ENCODE measurements around the gene BTBD7.

The BTBD7 gene

DNA sequence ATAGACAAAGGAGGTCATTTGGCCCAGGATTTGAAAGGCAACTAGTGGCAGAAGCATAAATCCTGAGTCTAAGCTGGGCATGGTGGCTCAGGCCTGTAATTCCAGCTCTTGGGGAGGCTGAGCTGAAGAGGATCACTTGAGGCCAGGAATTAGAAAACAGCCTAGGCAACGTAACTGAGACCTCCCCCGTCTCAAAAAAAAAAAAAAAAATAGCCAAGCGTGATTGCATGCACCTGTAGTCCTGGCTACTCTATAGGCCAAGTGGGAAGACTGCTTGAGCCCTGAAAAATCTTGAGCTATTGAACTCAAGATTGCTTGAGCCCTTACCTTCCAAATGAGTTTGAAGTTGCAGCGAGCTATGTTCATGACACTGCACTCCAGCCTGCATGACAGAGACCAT lies 133.8 kb downstream of the BTBD7 start:
- DNase-seq (ENCODE audit: low read depth), result no peak
- in situ Hi-C loops (cut with HindIII; ENCODE audit: low sequenced_read_pairs), result no loop called here
- no peak overlapping the region for H3K4me3 ChIP-seq (ENCODE audit: low read depth, low read length)
- TF ChIP-seq, protein P1, sequence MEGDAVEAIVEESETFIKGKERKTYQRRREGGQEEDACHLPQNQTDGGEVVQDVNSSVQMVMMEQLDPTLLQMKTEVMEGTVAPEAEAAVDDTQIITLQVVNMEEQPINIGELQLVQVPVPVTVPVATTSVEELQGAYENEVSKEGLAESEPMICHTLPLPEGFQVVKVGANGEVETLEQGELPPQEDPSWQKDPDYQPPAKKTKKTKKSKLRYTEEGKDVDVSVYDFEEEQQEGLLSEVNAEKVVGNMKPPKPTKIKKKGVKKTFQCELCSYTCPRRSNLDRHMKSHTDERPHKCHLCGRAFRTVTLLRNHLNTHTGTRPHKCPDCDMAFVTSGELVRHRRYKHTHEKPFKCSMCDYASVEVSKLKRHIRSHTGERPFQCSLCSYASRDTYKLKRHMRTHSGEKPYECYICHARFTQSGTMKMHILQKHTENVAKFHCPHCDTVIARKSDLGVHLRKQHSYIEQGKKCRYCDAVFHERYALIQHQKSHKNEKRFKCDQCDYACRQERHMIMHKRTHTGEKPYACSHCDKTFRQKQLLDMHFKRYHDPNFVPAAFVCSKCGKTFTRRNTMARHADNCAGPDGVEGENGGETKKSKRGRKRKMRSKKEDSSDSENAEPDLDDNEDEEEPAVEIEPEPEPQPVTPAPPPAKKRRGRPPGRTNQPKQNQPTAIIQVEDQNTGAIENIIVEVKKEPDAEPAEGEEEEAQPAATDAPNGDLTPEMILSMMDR (IDR thresholded peaks at IDR 0.05; ENCODE audit: low read depth, low read length, missing control alignments), result no peak

DNA sequence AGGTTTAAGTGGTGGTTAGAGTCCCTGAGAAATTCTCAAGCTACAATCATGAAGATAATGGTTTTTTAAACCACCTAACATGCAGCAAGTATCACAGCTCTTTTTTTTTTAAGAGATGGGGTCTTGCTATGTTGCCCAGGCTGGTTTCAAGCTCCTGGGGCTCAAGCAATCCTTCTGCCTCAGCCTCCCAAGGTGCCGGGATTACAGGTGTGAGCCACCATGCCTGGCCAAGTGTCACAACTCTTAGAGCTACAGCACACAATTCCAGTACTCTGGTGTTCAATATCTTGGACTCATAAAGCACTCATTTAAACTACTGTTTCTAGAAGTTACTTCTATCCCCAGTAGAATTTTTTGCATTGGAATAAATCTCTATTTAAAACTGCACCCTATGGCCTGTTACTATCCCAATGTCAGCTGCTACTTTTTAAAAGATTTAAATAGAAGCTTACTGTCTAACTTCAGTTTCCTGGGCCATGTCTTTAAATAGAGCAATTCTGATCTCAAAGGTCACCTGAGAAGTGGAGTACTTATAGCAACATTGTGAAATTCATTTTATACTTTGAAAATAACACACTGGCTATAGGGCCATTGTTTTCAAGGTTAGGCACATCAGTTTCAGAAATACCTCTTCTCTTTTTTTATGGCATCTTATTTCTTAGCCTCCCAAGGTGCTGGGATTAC lies 137.4 kb downstream of the BTBD7 start:
- TF ChIP-seq, protein P1 (IDR thresholded peaks at IDR 0.05; ENCODE audit: low read depth, low read length, missing control alignments), result no peak
- in situ Hi-C loops (cut with HindIII; ENCODE audit: low sequenced_read_pairs), result no loop called here
- H3K4me3 ChIP-seq (ENCODE audit: low read depth, low read length), result no peak overlapping the region
- DNase-seq (ENCODE audit: low read depth), result no peak
